Skin epidermis (tissue), 12 donors: ENCODE data around the gene SETD7.
A peak's percentile ranks its signal among the peaks of the same experiment; 100 is the strongest.
"Not testable (repeated sequence)": the region's sequence is repeated elsewhere in the genome, so short reads cannot be mapped to it uniquely, and the experiment has no call there.

Source experiments
- H3K27ac ChIP-seq, 21 experiments: fragments of 200-600 bp; sonication (generic) in 11 of 21; one replicate each; pipeline ENCODE4 v1.5.0; 2020; ENCODE audit warnings: mild to moderate bottlenecking in 3 of 21, inconsistent platforms in 2 of 21, moderate library complexity in 2 of 21
- H3K4me3 ChIP-seq, 7 experiments: fragments of 200-600 bp; sonication (generic) in 2 of 7; one replicate each; pipeline ENCODE4 v1.5.0; 2020; ENCODE audit warnings: inconsistent platforms in 2 of 7, mild to moderate bottlenecking in 2 of 7, moderate library complexity in 1 of 7

SETD7 gene

DNA sequence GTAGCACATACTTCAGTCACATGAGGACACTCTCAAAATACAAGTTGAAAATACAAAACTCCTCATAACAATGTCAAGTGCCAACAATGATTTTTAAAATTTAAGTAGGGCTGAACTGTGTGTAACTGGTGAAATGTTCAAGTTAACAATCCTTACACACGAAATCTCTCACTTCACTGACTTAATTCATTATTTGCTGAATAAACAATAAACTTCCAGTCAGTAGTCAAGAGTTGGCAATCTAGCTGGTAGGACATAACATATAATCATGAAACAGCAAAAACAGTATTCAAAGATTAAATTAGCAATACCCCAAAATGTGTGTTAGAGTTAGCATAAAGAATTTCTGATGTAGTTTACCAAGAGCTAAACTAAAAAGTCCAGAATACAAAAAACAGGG, 104.0 kb downstream of the SETD7 start:
- H3K4me3 ChIP-seq = no peak overlapping the region

DNA sequence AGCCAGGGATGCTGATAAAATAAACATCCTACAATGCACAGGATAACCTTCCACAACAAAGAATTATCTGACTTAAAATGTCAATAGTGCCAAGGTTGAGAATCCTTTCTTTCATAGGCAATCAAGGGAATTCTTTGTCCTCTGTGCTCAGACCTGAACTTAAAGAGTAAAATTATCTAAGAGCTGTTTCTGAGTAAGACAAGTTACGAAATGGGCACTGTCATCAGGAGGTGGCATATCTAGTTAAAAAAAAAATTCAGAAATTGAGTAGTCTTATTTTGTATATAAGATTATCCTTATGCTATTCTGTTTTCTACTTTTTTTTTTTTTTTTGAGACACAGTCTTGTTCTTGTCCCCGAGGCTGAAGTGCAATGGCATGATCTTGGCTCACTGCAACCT, 105.4 kb downstream of the SETD7 start:
- H3K27ac ChIP-seq = no peak overlapping the region
- H3K4me3 ChIP-seq = no peak overlapping the region

More for the DNA sequence above, 104.0 kb downstream of the SETD7 start:
- peak overlapping the region in 6 of 21 experiments; percentile 92 to 99 (median 98) for H3K27ac ChIP-seq

DNA sequence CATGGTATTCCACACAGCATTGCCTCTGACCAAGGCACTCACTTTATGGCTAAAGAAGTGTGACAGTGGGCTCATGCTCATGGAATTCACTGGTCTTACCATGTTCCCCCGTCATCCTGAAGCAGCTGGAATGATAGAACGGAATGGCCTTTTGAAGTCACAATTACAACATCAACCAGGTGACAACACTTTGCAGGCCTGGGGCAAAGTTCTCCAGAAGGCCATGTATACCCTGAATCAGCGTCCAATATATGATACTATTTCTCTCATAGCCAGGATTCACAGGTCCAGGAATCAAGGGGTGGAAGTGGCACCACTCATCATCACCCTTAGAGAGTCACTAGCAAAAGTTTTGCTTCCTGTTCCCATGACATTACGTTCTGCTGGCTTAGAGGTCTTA, 108.9 kb downstream of the SETD7 start:
- not testable (repeated sequence) for H3K27ac ChIP-seq, H3K4me3 ChIP-seq
